ENCODE data around the gene MYBPH. TPM values are rescaled to one million over a fixed set of nuclear protein-coding genes. Genes with fewer than 3 reads are reported as not detected.

The MYBPH gene, protein sequence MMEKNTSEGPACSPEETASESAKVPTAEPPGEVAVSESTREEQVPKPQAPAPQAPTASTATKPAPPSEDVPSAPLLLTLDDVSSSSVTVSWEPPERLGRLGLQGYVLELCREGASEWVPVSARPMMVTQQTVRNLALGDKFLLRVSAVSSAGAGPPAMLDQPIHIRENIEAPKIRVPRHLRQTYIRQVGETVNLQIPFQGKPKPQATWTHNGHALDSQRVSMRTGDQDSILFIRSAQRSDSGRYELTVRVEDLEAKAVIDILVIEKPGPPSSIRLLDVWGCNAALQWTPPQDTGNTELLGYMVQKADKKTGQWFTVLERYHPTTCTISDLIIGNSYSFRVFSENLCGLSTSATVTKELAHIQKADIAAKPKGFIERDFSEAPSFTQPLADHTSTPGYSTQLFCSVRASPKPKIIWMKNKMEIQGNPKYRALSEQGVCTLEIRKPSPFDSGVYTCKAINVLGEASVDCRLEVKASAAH
- total RNA-seq: not detected

DNA sequence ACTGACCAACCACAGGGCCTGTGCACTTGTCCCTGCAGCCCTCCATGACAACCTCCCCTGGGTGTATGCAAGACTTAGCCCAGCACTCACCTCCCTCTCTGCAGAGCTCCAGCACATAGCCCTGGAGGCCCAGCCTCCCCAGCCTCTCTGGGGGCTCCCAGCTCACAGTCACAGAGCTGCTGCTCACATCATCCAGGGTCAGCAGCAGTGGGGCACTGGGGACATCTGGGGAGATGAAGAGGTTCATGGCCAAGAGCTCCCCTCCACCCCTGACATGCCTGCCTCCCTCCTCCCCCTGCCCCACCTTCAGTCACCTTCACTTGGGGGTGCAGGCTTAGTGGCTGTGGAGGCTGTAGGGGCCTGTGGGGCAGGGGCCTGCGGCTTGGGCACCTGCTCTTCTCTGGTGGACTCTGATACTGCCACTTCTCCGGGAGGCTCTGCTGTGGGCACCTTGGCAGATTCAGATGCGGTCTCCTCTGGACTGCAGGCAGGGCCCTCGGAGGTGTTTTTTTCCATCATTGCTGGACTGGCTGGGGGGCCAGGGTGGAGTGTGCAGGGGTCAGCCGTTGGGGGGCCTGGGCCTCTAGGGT lies at the start of gene MYBPH:
MYBPH (minus strand) TSS at position 590 of the 590 bp plus-strand sequence; CDS start at position 519, 71 bp downstream.
- H3K36me3 ChIP-seq: no peaks in the 10 kb centered on the region
- TF ChIP-seq, protein P1, sequence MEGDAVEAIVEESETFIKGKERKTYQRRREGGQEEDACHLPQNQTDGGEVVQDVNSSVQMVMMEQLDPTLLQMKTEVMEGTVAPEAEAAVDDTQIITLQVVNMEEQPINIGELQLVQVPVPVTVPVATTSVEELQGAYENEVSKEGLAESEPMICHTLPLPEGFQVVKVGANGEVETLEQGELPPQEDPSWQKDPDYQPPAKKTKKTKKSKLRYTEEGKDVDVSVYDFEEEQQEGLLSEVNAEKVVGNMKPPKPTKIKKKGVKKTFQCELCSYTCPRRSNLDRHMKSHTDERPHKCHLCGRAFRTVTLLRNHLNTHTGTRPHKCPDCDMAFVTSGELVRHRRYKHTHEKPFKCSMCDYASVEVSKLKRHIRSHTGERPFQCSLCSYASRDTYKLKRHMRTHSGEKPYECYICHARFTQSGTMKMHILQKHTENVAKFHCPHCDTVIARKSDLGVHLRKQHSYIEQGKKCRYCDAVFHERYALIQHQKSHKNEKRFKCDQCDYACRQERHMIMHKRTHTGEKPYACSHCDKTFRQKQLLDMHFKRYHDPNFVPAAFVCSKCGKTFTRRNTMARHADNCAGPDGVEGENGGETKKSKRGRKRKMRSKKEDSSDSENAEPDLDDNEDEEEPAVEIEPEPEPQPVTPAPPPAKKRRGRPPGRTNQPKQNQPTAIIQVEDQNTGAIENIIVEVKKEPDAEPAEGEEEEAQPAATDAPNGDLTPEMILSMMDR (IDR thresholded peaks at IDR 0.05): no peak
- no peaks in the 10 kb centered on the region for H3K27me3 ChIP-seq
- H3K4me3 ChIP-seq: no peak within 1 kb of the TSS
- no peaks in the 10 kb centered on the region for H3K9me3 ChIP-seq
- H3K27ac ChIP-seq: no peak within 1 kb of the TSS
- peaks cover 0 to 19% of the 10 kb centered on the region in 2 donors for H3K4me1 ChIP-seq
- DNase-seq (ENCODE audit: low spot score): no peak

GRCh38 chr1:203225071-203225470 lies 49.4 kb upstream of the MYBPH start:
- Histone ChIP-seq H3K36me3 (no peaks in the 10 kb centered on the region), H3K9me3 (no peaks in the 10 kb centered on the region), H3K27me3 (no peaks in the 10 kb centered on the region), H3K4me3 (no peak overlapping the region), H3K4me1 (no peaks in the 10 kb centered on the region), H3K27ac (no peak overlapping the region)
- no peak for DNase-seq (ENCODE audit: low spot score)
- TF ChIP-seq, protein P1 (IDR thresholded peaks at IDR 0.05): no peak

DNA sequence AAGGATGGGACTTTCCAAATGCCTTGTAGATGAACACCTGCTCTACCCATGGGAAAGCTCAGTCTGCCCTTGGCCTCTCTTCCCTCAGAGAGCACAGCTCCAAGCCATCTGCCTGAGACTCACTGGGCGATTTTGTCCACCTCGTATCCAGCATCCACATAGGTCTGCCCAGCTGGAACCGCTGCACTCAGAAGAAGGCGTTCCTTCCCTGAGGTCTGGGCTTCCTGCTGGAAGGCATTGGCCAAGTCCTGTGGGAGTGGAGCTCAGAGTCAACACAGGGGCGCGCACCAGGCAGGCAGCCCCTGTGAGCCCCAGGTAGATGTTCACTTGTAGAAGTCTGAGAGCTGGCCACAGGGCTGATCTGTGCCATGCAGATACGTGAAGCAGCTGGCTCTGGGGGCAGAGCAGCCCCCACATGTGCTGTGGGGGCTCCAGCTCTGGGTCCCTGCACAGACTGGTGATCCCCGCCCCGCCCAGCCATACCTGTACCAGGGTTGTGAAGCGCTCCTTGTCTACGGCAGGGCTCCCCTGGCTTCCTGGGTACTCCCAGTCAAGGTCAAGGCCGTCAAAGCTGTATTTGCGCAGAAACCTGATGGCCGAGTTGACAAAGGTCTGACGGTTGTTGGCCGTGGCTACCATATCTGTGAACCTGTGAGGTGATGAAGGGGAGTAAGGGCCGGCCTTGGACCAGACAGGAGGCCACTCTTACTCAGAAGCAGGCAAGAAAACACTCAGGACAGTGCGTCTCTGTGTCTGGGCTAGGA lies 47.6 kb upstream of the MYBPH start:
- no peak overlapping the region for H3K4me3 ChIP-seq
- no peak overlapping the region for H3K27ac ChIP-seq
- H3K27me3 ChIP-seq: no peaks in the 10 kb centered on the region
- no peaks in the 10 kb centered on the region for H3K9me3 ChIP-seq
- H3K36me3 ChIP-seq: no peaks in the 10 kb centered on the region
- TF ChIP-seq, protein P1 (IDR thresholded peaks at IDR 0.05): no peak
- no peaks in the 10 kb centered on the region for H3K4me1 ChIP-seq
- peak; percentile 50 for DNase-seq (ENCODE audit: low spot score)

- Histone ChIP-seq H3K36me3 (no peaks in the 10 kb centered on the region), H3K4me3 (no peak overlapping the region), H3K27ac (no peak overlapping the region), H3K9me3 (no peaks in the 10 kb centered on the region), H3K4me1 (no peaks in the 10 kb centered on the region), H3K27me3 (no peaks in the 10 kb centered on the region)
- TF ChIP-seq, protein P1 (IDR thresholded peaks at IDR 0.05): no peak
- no peak for DNase-seq (ENCODE audit: low spot score)
Observed at GRCh38 chr1:203219934-203220333, 44.3 kb upstream of the MYBPH start.

DNA sequence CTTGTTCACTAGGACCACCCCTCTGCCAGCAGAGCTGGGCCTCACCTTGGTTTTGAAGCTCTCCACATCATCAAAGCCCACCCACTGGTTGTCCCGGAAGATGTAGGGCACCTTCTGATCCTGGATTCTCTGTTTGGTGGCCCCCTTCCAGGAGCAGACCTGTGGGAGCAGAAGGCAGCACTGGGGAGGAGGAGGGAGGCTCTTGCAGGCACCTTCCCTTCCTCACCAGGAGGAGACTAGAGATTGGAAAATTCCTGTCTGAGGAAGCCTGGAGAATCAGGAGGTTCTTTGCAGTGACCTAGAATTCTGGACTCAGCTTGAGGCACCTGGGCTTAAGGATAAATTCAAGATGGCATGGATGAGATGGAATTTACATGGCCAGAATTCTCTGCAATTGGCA lies 43.5 kb upstream of the MYBPH start:
- TF ChIP-seq, protein P1 (IDR thresholded peaks at IDR 0.05): no peak
- no peaks in the 10 kb centered on the region for H3K9me3 ChIP-seq
- DNase-seq (ENCODE audit: low spot score): no peak
- H3K27ac ChIP-seq: no peak overlapping the region
- no peaks in the 10 kb centered on the region for H3K36me3 ChIP-seq
- no peaks in the 10 kb centered on the region for H3K27me3 ChIP-seq
- no peak overlapping the region for H3K4me3 ChIP-seq
- H3K4me1 ChIP-seq: no peaks in the 10 kb centered on the region

Measured in right atrium auricular region (tissue), 2 donors.